Muscle of back (tissue), 11 donors: ENCODE measurements around the gene OTUD7B. TPM values are rescaled to one million over a fixed set of nuclear protein-coding genes. Genes with fewer than 3 reads are reported as not detected.

ENCODE experiments used
- DNase-seq, 3 donors: peaks; one replicate each; pipeline versions ENCODE4 v3.0.0 to v3.0.0-alpha.2; 2013
- polyA plus RNA-seq, 10 donors: library from polyadenylated mRNA; unstranded; fragments of 120-200 nt; gene quantifications; one replicate each; pipeline ENCODE4 v1.2.1, GENCODE V29; 2013; ENCODE audit not compliant: insufficient read length in 10 of 10

The OTUD7B gene
- polyA plus RNA-seq, 10 donors, result 11.4 to 15.5 (median 14.3) TPM

- no peak for DNase-seq
Observed at GRCh38 chr1:150005606-150006005, 4.9 kb downstream of the OTUD7B start.

GRCh38 chr1:150003801-150004200 lies 6.7 kb downstream of the OTUD7B start:
- no peak for DNase-seq

GRCh38 chr1:150002217-150002616 lies 8.3 kb downstream of the OTUD7B start:
- DNase-seq, result no peak

- DNase-seq, result no peak
Observed at GRCh38 chr1:150001415-150001814, 9.1 kb downstream of the OTUD7B start.

- DNase-seq, result peak in 1 of 3 donors; percentile 42
Observed at GRCh38 chr1:149997585-149998262, 12.8 kb downstream of the OTUD7B start.

- no peak for DNase-seq
Observed at GRCh38 chr1:149995927-149996326, 14.6 kb downstream of the OTUD7B start.

GRCh38 chr1:149993764-149994163 lies 16.8 kb downstream of the OTUD7B start:
- no peak for DNase-seq

- no peak for DNase-seq
Observed at GRCh38 chr1:149993181-149993580, 17.3 kb downstream of the OTUD7B start.

GRCh38 chr1:149987297-149987595 lies 23.3 kb downstream of the OTUD7B start:
- no peak for DNase-seq

- peak; percentile 60 to 89 (median 77) for DNase-seq
Observed at GRCh38 chr1:149986486-149987296, 23.8 kb downstream of the OTUD7B start.

- DNase-seq, result no peak
Observed at GRCh38 chr1:149979972-149980540, 30.5 kb downstream of the OTUD7B start.

- DNase-seq, result no peak
Observed at GRCh38 chr1:149979245-149979971, 31.1 kb downstream of the OTUD7B start.

GRCh38 chr1:149978547-149979023 lies 31.9 kb downstream of the OTUD7B start:
- DNase-seq, result no peak

GRCh38 chr1:149977345-149977744 lies 33.2 kb downstream of the OTUD7B start:
- DNase-seq, result no peak

GRCh38 chr1:149972547-149972946 lies 38.0 kb downstream of the OTUD7B start:
- DNase-seq, result no peak

- no peak for DNase-seq
Observed at GRCh38 chr1:149967646-149968045, 42.9 kb downstream of the OTUD7B start.

- no peak for DNase-seq
Observed at GRCh38 chr1:149967041-149967440, 43.5 kb downstream of the OTUD7B start.

GRCh38 chr1:149966405-149966804 lies 44.1 kb downstream of the OTUD7B start:
- no peak for DNase-seq

- no peak for DNase-seq
Observed at GRCh38 chr1:149965440-149965839, 45.1 kb downstream of the OTUD7B start.

GRCh38 chr1:149963358-149963757 lies 47.2 kb downstream of the OTUD7B start:
- no peak for DNase-seq

- no peak for DNase-seq
Observed at GRCh38 chr1:149962736-149963135, 47.8 kb downstream of the OTUD7B start.

- DNase-seq, result peak; percentile 62 to 85 (median 75)
Observed at GRCh38 chr1:149962039-149962647, 48.4 kb downstream of the OTUD7B start.
